Measurements from ENCODE around the gene CREB3L2.
A peak's percentile ranks its signal among the peaks of the same experiment; 100 is the strongest.

CREB3L2 gene

GRCh38 chr7:137898839-137899721, 102.8 kb downstream of the CREB3L2 start:
- DNase-seq (ENCODE audit: low read depth in 3 of 3): peak; percentile 65 to 73 (median 67)

- peak in 2 of 3 donors; percentile 18 to 26 for DNase-seq (ENCODE audit: low read depth in 3 of 3)
Observed at GRCh38 chr7:137895301-137896221, 106.3 kb downstream of the CREB3L2 start.

- DNase-seq (ENCODE audit: low read depth in 3 of 3): no peak
Observed at GRCh38 chr7:137893143-137893742, 108.6 kb downstream of the CREB3L2 start.

GRCh38 chr7:137891016-137891655, 110.8 kb downstream of the CREB3L2 start:
- DNase-seq (ENCODE audit: low read depth in 3 of 3): no peak

GRCh38 chr7:137890449-137890921, 111.4 kb downstream of the CREB3L2 start:
- no peak for DNase-seq (ENCODE audit: low read depth in 3 of 3)

GRCh38 chr7:137888241-137888640, 113.6 kb downstream of the CREB3L2 start:
- no peak for DNase-seq (ENCODE audit: low read depth in 3 of 3)

- DNase-seq (ENCODE audit: low read depth in 3 of 3): no peak
Observed at GRCh38 chr7:137886746-137887145, 115.1 kb downstream of the CREB3L2 start.

GRCh38 chr7:137886281-137886680, 115.6 kb downstream of the CREB3L2 start:
- no peak for DNase-seq (ENCODE audit: low read depth in 3 of 3)

GRCh38 chr7:137885678-137886077, 116.2 kb downstream of the CREB3L2 start:
- no peak for DNase-seq (ENCODE audit: low read depth in 3 of 3)

- DNase-seq (ENCODE audit: low read depth in 3 of 3): no peak
Observed at GRCh38 chr7:137882806-137883205, 119.1 kb downstream of the CREB3L2 start.

- DNase-seq (ENCODE audit: low read depth in 3 of 3): no peak
Observed at GRCh38 chr7:137882261-137882668, 119.6 kb downstream of the CREB3L2 start.

- no peak for DNase-seq (ENCODE audit: low read depth in 3 of 3)
Observed at GRCh38 chr7:137881607-137882260, 120.2 kb downstream of the CREB3L2 start.

- no peak for DNase-seq (ENCODE audit: low read depth in 3 of 3)
Observed at GRCh38 chr7:137880432-137880831, 121.5 kb downstream of the CREB3L2 start.

- no peak for DNase-seq (ENCODE audit: low read depth in 3 of 3)
Observed at GRCh38 chr7:137879357-137880158, 122.3 kb downstream of the CREB3L2 start.

- no peak for DNase-seq (ENCODE audit: low read depth in 3 of 3)
Observed at GRCh38 chr7:137878333-137878961, 123.4 kb downstream of the CREB3L2 start.

GRCh38 chr7:137877027-137877675, 124.7 kb downstream of the CREB3L2 start:
- DNase-seq (ENCODE audit: low read depth in 3 of 3): no peak

GRCh38 chr7:137875746-137876145, 126.1 kb downstream of the CREB3L2 start:
- DNase-seq (ENCODE audit: low read depth in 3 of 3): no peak

GRCh38 chr7:137873979-137874777, 127.7 kb downstream of the CREB3L2 start:
- DNase-seq (ENCODE audit: low read depth in 3 of 3): no peak
